ENCODE results near the gene MRPL12. TPM values are rescaled to one million over a fixed set of nuclear protein-coding genes. Genes with fewer than 3 reads are reported as not detected.

Gene MRPL12
- total RNA-seq, 1 experiment from 2014 or later, result 157 TPM

DNA sequence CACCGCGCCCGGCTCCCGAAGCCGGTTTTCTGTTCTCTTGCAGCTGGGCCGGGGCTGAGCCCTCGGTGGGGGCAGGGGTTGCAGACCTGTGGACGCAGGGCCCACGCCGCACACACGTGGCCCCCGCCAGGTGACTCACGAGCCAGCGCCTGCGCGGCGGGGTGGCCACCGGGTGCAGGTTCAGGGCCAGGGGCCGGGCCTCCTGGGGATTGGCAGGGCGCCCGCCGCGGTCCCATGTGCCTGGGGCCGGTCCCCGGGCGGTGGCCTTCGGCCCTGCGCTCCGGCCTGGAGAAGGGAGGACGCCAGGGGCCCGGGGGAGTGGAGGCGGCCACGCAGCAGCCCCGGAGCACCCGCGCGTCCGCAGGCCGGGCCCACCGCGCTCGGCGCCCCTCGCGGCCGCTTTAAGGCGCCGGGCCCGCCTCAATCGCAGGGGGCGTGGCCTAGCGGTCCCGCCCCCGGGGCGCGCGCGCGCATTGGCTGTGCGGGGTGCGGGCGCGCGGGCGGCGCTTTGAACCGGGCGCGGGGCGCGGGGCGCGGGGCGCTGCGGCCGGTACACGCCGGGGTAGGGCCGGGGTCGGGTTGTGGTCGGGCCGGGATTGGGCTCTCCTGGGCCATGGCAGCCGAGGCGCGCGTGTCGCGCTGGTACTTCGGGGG lies 8.8 kb downstream of the MRPL12 start, which contains the start of gene SLC25A10:
TSS of gene SLC25A10 (plus strand) at position 471 of the 654 bp plus-strand sequence. CDS start at position 614, 143 bp downstream.
- DNase-seq (ENCODE audit: low read depth, low spot score) (no peak), ATAC-seq (peak; percentile 78)
- H3K27ac ChIP-seq (ENCODE audit: low read length), result peak within 1 kb of the TSS; percentile 92
- H3K4me1 ChIP-seq (ENCODE audit: control insufficient read depth, insufficient read depth, low read length), result peaks cover 37% of the 10 kb centered on the region
- intact Hi-C loops (cut with micrococcal nuclease; ENCODE audit: unreplicated experiment) (no loop called here), in situ Hi-C loops (cut with HindIII; ENCODE audit: low pct_unique_long_range_greater_than_20kb, low sequenced_read_pairs) (no loop called here)
- ChIA-PET CTCF (interaction anchor here (0.7 kb wide), 1 partner anchor 24 kb away, joined by 7 read pairs; no protein-coding TSS in a partner anchor), POLR2A (interaction anchor here (0.6 to 0.7 kb wide), 2 partner anchors 9 to 14 kb away, joined by 4 to 6 read pairs; partner anchors contain the start of gene MRPL12)
- TF ChIP-seq POLR2AphosphoS5 (IDR thresholded peaks at IDR 0.05; ENCODE audit: low read depth, low read length), result peak; percentile 49; the same call in 1 of the 2 replicates
- TF ChIP-seq SIN3A (IDR thresholded peaks at IDR 0.05; ENCODE audit: borderline replicate concordance, insufficient read depth, low read depth, low read length), result no peak; the same call in 1 of the 2 replicates
- TF ChIP-seq, protein P1, sequence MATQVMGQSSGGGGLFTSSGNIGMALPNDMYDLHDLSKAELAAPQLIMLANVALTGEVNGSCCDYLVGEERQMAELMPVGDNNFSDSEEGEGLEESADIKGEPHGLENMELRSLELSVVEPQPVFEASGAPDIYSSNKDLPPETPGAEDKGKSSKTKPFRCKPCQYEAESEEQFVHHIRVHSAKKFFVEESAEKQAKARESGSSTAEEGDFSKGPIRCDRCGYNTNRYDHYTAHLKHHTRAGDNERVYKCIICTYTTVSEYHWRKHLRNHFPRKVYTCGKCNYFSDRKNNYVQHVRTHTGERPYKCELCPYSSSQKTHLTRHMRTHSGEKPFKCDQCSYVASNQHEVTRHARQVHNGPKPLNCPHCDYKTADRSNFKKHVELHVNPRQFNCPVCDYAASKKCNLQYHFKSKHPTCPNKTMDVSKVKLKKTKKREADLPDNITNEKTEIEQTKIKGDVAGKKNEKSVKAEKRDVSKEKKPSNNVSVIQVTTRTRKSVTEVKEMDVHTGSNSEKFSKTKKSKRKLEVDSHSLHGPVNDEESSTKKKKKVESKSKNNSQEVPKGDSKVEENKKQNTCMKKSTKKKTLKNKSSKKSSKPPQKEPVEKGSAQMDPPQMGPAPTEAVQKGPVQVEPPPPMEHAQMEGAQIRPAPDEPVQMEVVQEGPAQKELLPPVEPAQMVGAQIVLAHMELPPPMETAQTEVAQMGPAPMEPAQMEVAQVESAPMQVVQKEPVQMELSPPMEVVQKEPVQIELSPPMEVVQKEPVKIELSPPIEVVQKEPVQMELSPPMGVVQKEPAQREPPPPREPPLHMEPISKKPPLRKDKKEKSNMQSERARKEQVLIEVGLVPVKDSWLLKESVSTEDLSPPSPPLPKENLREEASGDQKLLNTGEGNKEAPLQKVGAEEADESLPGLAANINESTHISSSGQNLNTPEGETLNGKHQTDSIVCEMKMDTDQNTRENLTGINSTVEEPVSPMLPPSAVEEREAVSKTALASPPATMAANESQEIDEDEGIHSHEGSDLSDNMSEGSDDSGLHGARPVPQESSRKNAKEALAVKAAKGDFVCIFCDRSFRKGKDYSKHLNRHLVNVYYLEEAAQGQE (IDR thresholded peaks at IDR 0.05; ENCODE audit: insufficient read depth in 1 of 2, low read depth in 2 of 2, low read length in 1 of 2), result no peak
- TF ChIP-seq TCF7L2 (IDR thresholded peaks at IDR 0.05; ENCODE audit: low read depth, low read length), result peak; percentile 100
- TF ChIP-seq CTCF (IDR thresholded peaks at IDR 0.05), result no peak
- no peaks in the 10 kb centered on the region for H3K27me3 ChIP-seq (ENCODE audit: control insufficient read depth, insufficient read depth, low read length)
- no TSS peak for BruUV-seq (replicated peaks)
- peaks cover 7% of the 10 kb centered on the region; the same call in 1 of the 2 replicates for H3K36me3 ChIP-seq (ENCODE audit: control insufficient read depth, insufficient read depth, low read length)
- H3K4me3 ChIP-seq (ENCODE audit: low read depth in 2 of 2, low read length in 2 of 2), result peak within 1 kb of the TSS; percentile 78 to 82
- H3K9me3 ChIP-seq (ENCODE audit: control insufficient read depth, insufficient read depth, low read depth, low read length), result no peaks in the 10 kb centered on the region

DNA sequence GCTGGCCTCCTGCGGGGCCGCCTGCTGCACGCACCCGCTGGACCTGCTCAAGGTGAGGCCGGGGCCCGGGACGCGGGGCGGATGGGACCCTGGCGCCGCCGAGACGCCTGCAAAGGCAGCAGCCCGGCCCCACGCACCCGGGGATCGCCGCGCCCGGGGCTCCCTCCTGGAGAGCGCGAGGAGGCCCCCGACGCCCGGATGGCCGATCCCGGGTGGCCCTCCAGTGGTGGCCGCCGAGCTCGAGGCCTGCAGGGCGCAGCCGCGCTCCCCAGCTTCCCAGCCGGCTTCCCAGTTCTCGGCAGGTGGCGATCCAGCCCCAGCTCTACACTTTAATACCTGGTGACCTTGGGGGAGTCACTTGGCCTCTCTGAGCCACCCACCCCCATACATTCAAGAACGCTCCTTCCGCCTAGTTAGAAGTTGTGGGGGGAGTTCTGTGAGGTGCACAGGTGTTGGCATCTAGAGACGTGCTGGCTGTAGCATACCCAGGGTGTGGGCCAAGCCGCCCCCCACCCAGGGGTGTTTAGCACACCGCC lies 9.4 kb downstream of the MRPL12 start:
- CTCF ChIA-PET, result no interaction called here
- H3K4me3 ChIP-seq (ENCODE audit: low read depth in 2 of 2, low read length in 2 of 2), result peak overlapping the region; percentile 78 to 82
- no peaks in the 10 kb centered on the region for H3K9me3 ChIP-seq (ENCODE audit: control insufficient read depth, insufficient read depth, low read depth, low read length)
- intact Hi-C loops (cut with micrococcal nuclease; ENCODE audit: unreplicated experiment), result no loop called here
- no TSS peak for BruUV-seq (replicated peaks)
- H3K4me1 ChIP-seq (ENCODE audit: control insufficient read depth, insufficient read depth, low read length), result peaks cover 37% of the 10 kb centered on the region
- peak overlapping the region; percentile 92 for H3K27ac ChIP-seq (ENCODE audit: low read length)
- in situ Hi-C loops (cut with HindIII; ENCODE audit: low pct_unique_long_range_greater_than_20kb, low sequenced_read_pairs), result no loop called here
- no peaks in the 10 kb centered on the region for H3K27me3 ChIP-seq (ENCODE audit: control insufficient read depth, insufficient read depth, low read length)
- TF ChIP-seq, protein P1 (IDR thresholded peaks at IDR 0.05; ENCODE audit: insufficient read depth in 1 of 2, low read depth in 2 of 2, low read length in 1 of 2), result no peak
- TF ChIP-seq SIN3A (IDR thresholded peaks at IDR 0.05; ENCODE audit: borderline replicate concordance, insufficient read depth, low read depth, low read length) (peak; percentile 71; the same call in 1 of the 2 replicates), CTCF (IDR thresholded peaks at IDR 0.05) (no peak; the same call in 1 of the 2 replicates), TCF7L2 (IDR thresholded peaks at IDR 0.05; ENCODE audit: low read depth, low read length) (peak; percentile 97), POLR2AphosphoS5 (IDR thresholded peaks at IDR 0.05; ENCODE audit: low read depth, low read length) (no peak; the same call in 1 of the 2 replicates)
- DNase-seq (ENCODE audit: low read depth, low spot score) (no peak), ATAC-seq (peak; percentile 52)
- H3K36me3 ChIP-seq (ENCODE audit: control insufficient read depth, insufficient read depth, low read length), result peaks cover 6% of the 10 kb centered on the region; the same call in 1 of the 2 replicates
- POLR2A ChIA-PET, result interaction anchor here (0.6 kb wide), 3 partner anchors 9 to 35 kb away, joined by 4 to 5 read pairs (median 4); partner anchors contain the start of gene MRPL12
